Renal cortex interstitium (tissue), 11 donors: ENCODE measurements around the gene ZNF576. TPM values are rescaled to one million over a fixed set of nuclear protein-coding genes. Genes with fewer than 3 reads are reported as not detected.
"Not testable (repeated sequence)": the region's sequence is repeated elsewhere in the genome, so short reads cannot be mapped to it uniquely, and the experiment has no call there.

Experiments used
- DNase-seq, 11 donors: peaks; one replicate each; pipeline ENCODE4 v3.0.0-alpha.2; 2013; ENCODE audit warnings: low read depth in 9 of 11, low spot score in 4 of 11; ENCODE audit errors: extremely low read depth in 1 of 11
- polyA plus RNA-seq, 3 donors: library from polyadenylated mRNA; unstranded; fragments of 120-200 nt; gene quantifications; one replicate each; pipeline ENCODE4 v1.2.1, GENCODE V29; 2013; ENCODE audit not compliant: insufficient read length in 3 of 3

Gene ZNF576
- polyA plus RNA-seq, 3 donors: 11.0 to 13.8 (median 13.3) TPM

DNA sequence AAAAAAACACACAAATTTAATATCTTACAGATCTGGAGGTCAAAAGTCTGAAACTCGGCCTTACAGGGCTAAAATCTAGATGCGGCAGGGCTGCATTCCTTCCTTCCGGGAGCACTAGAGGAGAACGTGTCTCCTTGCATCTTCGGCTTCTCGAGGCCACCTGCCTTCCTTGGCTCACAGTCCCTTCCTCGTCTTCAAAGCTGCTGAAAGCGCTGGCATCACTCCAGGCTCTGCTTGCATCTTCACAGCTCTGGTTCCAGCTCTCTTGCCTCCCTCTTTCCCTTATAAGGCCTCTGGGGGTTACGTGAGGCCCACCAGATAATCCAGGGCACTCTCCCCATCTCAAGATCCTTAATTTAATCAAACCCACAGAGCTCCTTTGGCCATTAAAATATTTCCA, 31.6 kb upstream of the ZNF576 start:
- DNase-seq: no peak

DNA sequence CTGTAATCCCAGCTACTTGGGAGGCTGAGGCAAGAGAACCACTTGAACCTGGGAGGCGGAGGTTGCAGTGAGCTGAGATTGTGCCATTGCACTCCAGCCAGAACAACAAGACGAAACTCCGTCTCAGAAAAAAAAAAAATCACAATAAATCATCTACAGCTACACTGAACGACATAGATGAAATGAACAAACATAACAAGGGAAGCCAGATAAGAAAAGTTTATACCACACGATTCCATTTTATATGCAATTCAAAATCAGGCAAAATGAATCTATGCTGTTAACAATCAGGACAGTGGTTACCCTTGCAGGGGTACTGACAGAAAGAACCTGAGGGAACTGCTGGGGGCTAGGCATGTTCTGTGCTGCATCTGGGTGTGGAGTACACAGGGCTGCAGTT, 26.7 kb upstream of the ZNF576 start:
- DNase-seq: no peak

DNA sequence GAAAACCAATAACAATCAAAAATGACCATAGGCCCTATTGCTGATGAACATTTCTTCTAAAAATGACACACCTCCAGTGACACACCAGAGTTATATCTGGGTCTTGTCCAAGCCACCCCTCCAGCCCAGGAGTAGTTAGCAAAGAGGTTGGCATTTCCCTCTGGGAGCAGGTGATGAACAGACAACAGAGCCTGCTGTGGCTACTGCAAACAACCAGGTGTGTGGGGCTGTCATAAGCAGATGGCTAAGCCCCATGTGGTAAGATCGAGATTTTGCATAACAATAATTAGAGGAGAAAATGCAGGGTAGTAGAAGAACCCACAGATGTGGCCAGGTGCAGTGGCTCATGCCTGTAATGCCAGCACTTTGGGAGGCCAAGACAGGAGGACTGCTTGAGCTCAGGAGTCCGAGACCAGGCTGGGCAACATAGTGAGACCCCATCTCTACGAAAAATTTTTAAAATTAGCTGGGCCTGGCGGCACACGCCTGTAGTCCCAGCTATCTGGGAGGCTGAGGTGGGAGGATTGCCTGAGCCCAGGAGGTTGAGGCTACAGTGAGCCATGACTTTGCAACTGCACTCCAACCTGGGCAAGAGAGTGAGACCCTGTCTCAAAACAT, 26.1 kb upstream of the ZNF576 start:
- no peak for DNase-seq

DNA sequence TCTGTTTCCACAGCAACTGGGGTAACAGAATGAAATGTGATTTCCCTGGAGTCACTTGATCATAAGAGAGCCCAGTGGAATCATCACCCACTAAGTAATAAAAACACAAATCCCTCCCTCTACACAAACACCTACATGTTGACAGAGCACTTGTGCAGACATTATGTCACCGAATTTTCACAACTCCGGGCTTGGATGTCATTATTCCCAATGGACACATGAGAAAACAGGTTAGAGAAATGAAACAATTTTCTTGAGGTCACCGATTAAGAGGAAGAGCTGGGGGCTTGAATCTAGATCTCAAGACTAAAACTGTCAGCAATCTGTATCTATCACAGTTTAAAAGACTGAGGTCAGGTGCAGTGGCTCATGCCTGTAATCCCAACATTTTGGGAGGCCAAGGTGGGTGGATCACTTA, 24.2 kb upstream of the ZNF576 start:
- no peak for DNase-seq

DNA sequence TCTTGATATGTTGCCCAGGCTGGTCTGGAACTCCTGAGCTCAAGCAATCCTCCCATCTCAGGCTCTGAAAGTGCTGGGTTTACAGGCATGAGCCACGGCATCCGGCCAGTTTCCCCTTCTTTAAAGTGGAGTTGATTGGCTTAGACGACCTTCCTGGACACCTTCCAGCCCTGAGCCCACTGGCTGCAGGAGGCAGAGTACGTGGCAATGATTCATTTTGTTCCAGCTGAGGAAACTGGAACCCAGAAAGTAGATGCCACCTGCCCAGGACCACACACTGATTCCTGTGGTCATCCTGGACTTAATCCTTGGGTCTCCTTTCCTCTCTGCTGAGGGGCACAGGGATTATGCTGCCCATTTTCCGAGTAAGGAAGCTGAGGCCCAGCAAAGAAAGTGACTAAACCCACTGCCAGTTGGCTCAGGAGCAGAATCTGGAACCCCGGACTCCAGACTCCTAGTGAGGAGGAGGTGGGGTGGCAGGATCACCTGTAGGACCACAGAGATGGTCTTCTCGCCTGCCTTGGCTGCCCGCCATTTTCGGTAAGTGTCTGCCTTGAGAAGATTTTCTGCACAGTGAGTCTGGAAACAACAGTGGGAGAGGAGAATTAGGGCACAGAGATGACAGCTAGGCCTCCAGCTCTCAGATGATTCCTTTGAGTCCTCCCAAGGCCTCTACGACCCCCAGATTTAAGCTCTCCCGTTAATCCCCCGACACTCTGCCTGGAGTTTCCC, 21.8 kb upstream of the ZNF576 start:
- DNase-seq: no peak

DNA sequence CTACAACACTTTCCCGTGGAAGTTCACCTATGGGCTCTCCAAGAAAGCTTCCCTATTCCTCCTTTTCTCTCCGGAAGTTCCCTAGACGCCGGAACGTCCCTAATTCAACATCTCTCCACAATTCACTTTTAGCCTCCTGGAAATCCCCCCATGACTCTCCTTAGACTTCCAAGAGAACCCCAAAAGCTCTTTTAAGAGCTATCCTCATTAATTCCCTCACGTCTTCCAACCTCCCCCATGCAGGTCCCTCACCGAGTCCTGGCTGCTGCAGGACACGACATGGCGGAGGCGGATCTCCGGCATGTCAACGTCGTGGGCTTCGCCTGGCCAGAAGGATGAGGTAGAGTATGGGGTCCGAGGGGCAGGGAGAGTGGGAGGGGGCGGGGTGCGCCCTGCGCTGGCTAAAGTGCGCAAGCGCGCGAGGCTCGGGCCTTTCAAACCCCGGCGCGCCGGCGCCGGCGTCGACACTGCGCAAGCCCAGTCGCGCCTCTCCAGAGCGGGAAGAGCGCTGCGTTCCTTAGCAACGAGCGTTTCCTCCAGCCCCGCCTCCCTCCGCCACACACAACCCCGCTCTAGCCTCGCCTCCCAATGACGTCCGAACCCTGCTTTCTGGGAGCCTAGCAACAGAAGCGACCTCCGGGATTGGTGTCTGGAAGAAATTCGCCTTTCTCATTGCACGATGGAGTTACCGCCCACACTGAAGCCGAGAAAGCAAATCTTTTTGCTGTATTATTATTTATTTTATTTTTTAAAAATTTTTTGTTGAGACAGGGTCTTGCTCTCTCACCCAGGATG, 21.0 kb upstream of the ZNF576 start, which contains the start of the genes PINLYP and XRCC1:
TSS of gene PINLYP (plus strand) at position 646 of the 795 bp plus-strand sequence. CDS start 1,391 bp downstream, outside the sequence.
TSS of gene XRCC1 (minus strand) at position 372 of the 795 bp plus-strand sequence. CDS start at position 303, 69 bp downstream.
- DNase-seq: peak; percentile 92 to 99 (median 98)

DNA sequence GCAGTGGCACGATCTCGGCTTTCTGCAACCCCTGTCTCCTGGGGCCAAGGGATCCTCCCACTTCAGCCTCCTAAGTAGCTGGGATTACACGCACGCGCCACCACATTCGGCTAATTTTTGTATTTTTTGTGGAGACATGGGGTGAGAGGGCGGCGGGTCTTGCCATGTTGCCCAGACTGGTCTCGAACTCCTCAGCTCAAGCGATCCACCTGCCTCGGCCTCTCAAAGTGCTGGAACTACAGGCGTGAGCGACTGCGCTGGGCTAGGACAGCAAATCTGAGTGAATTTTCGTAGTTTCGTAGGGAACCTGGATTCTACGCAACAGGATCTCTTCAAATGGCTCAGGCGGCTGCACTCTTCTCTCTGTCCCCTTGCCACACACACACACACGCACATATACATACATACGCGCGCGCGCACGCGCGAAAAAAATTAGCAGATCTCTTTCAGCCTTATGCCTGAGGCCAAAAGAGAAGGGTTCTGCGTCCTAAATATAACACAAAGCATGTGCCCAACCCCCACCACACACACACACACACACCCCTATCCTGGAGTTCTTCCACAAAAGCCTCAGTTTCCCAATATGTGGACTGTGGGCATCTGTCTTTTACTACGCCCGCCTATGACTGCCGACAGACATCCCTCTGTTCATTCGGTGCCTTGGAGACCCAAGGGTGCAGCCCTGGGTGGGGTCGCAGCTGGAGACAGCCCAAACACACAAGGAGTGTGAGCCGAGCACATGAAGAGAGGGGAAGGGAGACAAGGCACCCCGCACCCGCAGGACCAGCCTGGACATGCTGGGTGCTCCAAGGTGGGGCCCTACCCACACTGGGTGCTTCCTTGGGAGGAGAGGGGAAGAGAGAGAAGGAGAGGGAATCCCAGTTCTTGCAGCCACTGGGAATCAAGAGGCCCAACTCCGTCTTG, 20.2 kb upstream of the ZNF576 start:
- no peak for DNase-seq

DNA sequence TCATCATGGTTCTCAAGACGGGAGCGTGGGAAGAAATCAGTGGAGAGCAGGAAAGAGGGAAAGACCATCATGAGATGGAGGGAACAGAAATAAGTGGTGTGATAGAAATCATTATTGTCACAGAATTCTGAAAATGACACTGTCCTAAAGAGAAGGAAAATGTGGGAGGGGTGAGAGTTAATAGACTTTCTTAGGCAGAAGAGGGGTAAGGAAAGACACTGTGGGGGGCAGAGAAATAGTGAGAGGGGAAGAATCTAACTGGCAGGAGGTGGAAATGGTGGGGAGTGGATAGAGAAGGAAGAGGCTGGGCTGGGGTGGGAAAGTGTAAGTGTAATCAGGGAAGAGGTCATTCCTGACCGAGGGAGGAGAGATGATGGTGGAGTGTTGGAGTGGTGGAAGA, 17.6 kb upstream of the ZNF576 start:
- DNase-seq: no peak

DNA sequence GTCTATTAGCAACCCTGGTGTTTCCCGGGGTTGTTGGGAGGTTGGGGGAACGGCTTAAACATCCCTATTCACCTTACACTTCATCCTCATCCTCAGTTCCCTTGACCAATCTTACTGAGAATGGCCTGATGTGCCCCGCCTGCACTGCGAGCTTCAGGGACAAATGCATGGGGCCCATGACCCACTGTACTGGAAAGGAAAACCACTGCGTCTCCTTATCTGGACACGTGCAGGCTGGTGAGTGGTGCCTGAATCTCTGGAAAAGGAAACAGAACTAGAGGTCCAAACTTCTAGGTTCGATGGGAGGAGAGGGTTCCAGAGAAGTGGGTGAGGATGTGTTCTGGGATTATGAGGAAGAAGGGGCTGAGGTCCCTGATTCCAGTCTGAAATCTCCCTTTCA, 14.9 kb upstream of the ZNF576 start:
- DNase-seq: no peak

DNA sequence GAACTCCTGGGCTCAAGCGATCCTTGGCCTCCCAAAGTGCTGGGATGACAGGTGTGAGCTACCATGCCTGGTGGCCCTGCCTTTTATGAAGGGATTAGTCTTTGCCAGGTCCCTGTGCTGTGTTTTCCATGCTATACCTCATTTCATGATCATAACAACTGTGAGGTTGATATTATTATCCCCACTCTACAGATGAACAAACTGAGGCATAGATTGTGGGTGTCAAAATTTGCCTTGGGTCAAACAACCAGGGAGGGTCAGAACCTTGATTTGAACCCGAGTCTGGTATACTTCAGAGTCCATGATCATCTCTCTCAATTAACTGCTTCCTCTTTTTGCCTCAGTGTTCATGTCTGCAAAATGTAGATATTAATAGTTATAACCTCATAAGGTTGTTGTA, 13.9 kb upstream of the ZNF576 start:
- no peak for DNase-seq

DNA sequence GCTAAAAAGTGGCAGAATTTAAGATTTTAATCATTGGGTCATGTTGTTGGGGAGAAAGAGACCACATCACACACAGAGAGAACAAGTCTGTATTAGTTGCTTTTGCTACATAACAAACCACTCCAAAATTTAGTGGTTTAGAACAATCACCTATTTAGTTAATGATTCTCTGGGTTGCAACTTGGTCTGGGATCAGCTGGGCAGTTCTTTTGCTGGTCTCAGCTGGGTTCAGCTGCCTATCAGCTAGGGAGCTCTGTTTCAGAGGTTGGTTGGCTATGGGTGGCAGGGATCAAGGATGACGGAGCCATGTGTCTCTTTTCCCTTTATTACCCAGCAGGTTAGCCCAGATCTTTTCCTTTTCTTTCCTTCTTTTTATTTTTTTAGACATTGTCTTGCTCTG, 11.9 kb upstream of the ZNF576 start:
- no peak for DNase-seq

DNA sequence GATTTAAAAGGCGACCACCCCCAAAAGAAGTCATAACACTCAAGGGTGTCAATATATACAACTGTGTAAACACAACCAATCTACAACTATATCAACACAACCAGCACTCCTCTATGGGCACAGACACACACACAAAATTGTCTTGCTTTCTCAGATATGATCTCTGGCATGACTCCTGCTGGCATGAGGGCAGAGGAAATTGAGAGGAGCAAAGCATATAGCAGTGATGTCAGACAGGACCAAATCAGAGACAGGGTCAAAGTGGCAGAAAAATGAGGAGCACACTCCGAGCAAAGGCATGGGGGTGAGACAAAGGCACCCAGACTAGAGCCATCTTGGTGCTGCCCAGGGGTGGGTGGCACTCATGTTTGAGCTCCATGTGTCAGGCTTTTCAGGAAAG, 10.0 kb upstream of the ZNF576 start:
- no peak for DNase-seq

DNA sequence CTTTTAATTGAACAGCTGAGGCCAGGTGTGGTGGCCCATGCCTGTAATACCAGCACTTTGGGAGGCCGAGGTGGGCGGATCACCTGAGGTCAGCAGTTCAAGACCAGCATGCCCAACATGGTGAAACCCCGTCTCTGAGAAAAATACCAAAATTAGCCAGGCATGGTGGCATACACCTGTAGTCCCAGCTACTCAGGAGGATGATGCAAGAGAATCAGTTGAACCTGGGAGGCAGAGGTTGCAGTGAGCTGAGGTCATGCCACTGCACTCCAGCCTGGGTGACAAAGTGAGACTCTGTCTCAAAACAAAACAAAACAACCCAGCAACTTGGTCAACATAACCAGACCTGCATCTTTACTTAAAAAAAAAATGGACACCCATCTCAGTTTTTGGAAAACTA, 9.4 kb upstream of the ZNF576 start:
- DNase-seq: not testable (repeated sequence)

DNA sequence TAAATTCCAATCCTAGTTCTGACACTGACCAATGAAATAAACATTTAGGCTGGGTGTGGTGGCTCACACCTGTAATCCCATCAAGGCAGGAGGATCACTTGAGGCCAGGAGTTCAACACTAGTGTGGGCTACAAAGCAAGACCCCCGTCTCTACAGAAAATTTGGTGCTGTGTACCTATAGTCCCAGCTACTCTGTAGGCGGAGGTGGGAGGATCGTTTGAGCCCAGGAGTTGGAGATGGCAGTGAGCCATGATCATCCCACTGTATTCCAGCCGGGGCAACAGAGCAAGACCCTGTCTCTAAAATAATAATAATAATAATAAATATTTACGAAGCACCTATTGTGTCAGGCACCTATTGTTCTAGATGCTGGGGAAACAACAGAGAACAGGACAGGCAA, 7.1 kb upstream of the ZNF576 start:
- DNase-seq: no peak

DNA sequence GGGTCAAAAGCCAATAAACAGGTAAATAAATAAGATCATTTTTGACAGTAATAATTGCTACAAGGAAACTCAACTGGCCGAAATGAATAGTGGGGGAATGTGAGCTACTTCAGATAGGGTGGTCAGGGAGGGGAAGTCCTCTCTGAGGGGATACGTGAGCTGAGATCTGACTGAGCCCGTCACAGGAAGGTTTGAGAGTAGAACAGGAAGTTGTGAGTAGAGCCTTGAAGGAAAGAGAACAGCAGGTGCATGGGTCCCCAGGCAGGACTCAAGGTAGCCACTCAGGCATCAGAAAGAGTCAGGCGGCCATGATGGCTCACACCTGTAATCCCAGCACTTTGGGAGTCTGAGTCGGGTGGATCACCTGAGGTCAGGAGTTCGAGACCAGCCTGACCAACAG, 6.7 kb upstream of the ZNF576 start:
- DNase-seq: no peak

DNA sequence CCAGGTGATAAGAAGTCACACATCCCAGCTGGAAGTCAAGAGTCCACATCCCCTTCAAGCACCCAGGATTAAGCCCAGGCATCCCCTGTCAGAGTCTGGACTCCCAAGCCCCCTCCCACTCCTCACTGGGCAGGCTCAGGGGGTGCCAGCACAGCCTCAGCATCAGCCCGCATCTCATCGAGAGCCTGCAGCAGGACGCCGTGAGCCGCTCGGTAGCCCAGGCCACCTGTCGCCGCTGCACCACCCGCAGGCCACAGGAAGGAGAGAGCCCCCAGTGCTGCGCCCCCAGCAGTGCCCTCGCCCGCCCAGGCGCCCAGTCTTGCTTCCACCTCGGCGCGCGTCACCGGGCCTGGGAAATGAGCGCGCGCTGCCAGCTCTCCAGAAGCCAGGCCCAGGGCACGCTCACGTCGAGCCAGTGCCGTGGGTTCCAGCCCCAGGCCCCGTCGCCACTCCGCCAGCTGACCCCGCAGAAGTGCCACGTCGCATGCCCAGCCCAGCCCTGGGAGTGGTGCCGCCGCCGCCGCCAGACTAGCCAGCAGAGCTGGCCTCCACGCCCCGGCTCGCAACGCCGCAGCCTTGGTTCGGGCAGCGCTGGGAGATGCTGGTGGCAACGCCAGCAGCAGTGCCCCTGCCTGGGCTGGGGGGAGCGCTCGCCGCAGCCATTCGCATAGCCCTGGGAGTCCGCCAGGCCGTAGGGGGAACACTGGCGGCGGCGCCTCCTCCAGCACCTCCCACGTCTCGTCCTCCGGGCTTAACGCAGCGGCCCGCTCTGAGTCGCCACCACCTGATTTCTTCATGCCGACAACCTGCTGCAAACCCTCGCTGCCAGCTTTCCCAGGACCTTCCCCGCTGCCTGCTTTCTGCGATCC, 4.3 kb upstream of the ZNF576 start:
- DNase-seq: no peak

DNA sequence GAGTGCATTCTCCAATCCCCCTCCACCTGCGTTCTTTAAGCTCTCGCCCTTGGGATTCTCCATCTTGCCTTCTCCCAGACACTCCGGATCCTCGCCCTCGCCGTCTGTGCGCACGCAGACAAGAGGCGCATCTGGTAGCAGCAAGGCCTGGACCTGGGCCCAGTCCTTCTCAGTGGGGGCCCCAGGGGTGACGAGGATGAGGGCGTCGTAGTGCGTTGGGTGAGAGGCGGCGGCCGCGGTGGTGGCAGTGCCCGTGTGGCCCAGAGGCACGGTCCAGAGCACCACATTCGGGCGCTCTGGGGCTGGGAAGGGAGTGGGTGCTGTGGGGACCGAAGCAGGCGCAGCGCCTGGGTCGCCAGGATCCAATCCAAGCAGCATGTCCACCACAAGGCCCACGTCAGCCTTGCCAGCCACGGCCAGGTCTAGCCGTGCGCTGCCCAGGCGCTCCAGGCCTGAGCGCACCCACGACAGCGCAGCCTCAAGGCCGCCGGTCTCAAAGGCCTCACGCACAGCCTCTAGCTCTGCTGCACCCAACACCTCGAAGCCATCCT, 3.5 kb upstream of the ZNF576 start:
- DNase-seq: no peak
